GM19239 (cell line): Measurements from ENCODE around the gene WNT6.

Source experiments
- DNase-seq: peaks from one replicate; pipeline ENCODE4 v3.0.0; 2011; ENCODE audit warnings: low spot score; ENCODE audit not compliant: insufficient read length
- FAIRE-seq: peaks from 2 replicates; lab custom pipeline; 2011; peaks lifted over from hg19 to GRCh38; lab: Jason Lieb, UNC

The WNT6 gene

DNA sequence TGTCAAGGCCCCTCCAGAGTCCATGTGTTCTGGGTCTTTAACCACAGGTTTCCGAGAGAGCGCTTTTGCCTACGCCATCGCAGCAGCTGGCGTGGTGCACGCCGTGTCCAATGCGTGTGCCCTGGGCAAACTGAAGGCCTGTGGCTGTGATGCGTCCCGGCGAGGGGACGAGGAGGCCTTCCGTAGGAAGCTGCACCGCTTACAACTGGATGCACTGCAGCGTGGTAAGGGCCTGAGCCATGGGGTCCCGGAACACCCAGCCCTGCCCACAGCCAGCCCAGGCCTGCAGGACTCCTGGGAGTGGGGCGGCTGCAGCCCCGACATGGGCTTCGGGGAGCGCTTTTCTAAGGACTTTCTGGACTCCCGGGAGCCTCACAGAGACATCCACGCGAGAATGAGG is 30.3 kb downstream of the WNT6 start:
- DNase-seq (no peak), FAIRE-seq (no peak)

DNA sequence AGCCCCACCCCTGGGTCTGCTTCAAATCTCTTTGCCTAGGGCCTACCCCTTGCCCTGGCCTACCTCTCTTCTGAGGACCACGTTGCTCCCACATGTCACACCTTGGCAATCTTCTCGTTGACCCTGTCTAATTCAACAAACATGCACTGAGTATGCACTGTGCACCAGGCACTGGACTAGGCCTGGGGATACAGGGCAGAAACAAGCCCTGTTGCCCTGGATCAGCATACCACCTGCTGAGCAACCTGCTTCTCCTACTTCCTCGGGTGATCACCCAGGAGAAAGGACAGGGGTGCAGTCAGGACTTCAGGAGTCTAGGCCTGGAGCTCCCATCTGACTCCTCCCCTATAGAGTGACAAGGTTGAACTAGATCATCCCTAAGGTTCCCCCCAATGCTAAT is 30.8 kb downstream of the WNT6 start:
- no peak for DNase-seq
- FAIRE-seq = no peak

- FAIRE-seq = no peak
- no peak for DNase-seq
Measured at GRCh38 chr2:218891275-218892135, 31.9 kb downstream of the WNT6 start.

- FAIRE-seq (peak; percentile 87), DNase-seq (peak; percentile 74)
Measured at GRCh38 chr2:218892693-218893348, 33.2 kb downstream of the WNT6 start.

GRCh38 chr2:218893349-218894150 is 33.9 kb downstream of the WNT6 start:
- peak; percentile 86 for FAIRE-seq
- peak; percentile 2 for DNase-seq

DNA sequence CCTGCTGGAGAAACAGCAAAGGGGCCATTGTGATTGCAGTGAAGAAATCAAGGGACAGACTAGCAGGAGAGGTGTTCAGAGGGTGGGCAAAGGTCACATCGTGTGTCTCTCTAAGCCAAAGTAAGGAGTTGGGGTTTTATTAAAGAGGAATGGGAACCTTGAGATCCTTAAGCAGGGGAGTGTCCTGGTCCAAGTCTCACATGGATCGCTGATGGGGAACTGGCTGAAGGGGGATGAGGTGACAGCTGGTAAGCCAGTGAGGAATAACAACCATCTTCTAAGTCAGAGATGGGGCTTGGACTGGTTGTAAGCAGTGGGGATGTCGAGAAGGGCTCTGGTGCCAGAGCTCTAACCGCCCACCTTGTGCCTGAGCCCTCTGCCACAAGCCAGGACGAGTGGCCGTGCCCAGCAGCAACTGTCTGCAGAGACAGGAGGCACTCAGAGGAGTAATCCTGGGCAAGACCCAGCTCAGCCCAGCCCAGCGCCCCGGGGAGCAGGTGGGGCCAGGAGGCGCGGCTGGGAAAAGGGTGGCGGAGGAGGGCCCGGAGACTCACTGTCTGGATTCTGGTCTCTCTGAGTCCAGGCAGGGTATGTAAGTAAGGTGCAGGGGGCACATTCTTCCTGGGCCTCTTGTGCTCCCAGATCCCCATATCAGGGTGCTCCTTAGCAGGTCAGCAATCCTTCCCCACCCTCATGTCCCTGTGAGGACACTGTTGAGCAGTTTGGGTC is 34.7 kb downstream of the WNT6 start:
- FAIRE-seq (peak; percentile 62), DNase-seq (no peak)

DNA sequence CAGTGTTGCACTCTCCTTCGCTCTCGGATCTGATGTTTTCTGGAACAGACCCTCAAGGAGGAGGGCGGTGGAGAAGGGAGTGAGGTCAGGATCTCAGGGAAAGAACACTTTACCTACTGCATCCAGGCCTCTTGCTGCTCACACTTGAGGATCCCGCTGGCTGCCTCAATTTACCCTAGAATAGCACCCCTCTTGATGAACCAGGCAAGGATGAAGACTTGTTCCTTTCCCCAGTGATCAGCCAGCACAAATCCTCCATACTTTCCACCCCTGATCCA is 35.2 kb downstream of the WNT6 start:
- DNase-seq (no peak), FAIRE-seq (no peak)

- FAIRE-seq (no peak), DNase-seq (no peak)
Measured at GRCh38 chr2:218895326-218895725, 35.7 kb downstream of the WNT6 start.

- FAIRE-seq (no peak), DNase-seq (peak; percentile 28)
Measured at GRCh38 chr2:218895759-218896500, 36.3 kb downstream of the WNT6 start.

DNA sequence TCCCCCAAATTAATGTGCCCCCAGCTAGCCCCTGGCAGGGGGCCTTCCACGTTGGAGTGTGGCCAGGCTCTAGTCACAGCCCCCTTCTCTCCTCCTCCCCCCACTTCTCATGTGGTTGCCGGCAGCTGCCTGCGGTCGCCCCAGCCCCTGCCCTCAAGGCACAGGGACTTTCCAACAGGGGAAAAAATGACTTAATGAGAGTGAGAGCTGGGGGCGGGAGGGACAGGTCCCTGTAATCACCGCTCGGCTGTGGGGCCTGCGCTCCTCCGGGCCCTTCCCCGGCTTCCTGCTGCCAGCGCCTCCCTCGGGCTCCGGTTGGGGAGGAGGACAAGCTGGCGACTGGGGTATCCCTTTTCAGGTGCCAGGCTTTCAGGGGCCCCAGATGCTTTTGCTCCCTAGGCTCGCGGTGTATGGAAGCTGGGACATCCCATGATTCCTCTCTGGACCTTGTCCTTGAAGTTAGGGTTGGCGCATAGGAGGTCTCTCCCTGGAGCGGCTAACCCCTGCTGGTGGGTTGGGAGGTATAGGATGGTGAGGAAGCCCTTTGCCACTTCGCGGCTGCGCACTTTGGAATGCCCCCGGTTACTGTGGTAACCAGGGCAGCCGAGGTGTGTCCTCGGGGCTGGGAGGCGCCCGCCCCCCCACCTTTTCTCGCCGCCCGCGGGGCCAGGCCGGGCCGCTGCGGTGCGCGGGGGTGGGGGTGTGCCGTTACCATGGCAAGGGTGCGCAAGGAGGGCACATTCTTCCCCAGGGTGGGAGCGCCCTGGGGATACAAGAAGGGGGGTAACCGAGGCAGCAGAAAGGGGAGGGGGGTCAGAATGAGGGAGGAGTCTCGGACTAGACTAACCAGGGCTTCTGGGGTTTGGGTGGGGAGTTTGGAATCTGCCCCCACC is 37.1 kb downstream of the WNT6 start:
- FAIRE-seq (peak; percentile 98), DNase-seq (peak; percentile 73)

- DNase-seq (peak; percentile 20), FAIRE-seq (peak; percentile 63)
Measured at GRCh38 chr2:218897394-218898108, 37.9 kb downstream of the WNT6 start.

DNA sequence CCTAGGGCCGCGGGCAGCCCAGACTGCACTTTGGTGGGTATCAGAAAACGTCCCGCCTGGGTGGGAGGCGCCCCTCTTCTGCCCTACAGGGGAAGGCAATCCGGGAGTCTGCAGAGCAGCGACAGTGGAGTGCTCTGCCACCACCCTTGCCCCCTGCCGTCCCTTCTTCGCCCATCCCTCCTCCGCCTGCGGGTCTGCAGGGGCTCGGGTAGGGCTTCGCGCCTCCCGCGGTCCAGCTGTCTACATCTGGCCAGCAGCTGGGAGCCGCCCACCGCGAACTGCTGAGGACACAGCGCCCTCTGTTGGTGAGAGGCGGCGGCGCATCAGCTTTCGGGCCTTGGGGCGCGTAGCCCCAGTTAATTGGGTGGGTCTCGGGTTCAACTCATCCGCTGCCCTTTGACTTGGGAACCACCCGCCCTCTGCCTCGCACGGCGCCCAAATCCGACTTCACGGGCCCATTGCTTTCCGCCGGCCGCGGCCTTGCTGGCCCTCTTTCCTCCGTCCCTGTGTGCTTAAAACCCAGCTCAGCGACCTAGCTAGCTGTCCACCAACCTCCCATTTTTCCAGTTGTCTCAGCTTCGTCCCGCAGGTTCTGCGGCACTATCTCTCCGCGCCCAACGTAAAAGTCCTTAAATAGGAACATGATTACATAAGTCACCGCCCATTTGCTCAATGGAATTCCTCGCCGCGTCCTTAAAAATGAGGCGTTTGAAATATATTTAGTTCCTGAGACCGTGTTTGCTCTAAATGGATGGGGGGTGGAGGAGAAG is 38.7 kb downstream of the WNT6 start:
- DNase-seq (peak; percentile 66), FAIRE-seq (peak; percentile 93)

GRCh38 chr2:218899147-218899546 is 39.5 kb downstream of the WNT6 start:
- no peak for FAIRE-seq
- no peak for DNase-seq

DNA sequence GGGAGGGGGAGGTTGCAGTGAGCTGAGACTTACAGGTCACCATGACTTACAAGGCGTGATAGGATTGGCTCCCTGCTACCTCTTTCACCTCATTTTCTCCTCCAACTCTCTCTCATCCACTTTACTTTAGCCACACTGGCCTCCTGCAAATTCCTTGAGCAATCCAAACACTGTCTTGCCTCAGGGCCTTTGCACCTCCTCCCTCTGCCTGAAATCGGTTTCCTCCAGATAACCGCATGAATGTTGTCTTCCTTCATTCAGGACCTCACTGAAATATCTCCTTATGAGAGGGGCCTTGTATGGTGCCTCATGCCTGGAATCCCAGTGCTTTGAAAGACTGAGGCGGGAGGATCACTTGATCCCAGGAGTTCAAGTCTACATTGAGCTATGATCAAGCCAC is 42.8 kb downstream of the WNT6 start:
- DNase-seq = no peak
- no peak for FAIRE-seq

- no peak for FAIRE-seq
- no peak for DNase-seq
Measured at GRCh38 chr2:218904176-218904575, 44.6 kb downstream of the WNT6 start.

- DNase-seq (peak; percentile 76), FAIRE-seq (peak; percentile 98)
Measured at GRCh38 chr2:218908721-218909619, 49.4 kb downstream of the WNT6 start.
